Epithelial cell of esophagus (primary cell): ENCODE data around the gene CNDP1.

Experiments used
- DNase-seq: peaks from one replicate; pipeline ENCODE4 v3.0.0; 2010; ENCODE audit warnings: low read depth
- H3K4me3 ChIP-seq: 2 replicates; pipeline ENCODE4 v1.5.1; 2011; ENCODE audit warnings: mild to moderate bottlenecking, low read length, control low read depth
- TF ChIP-seq, protein P1 (sequence below): IDR thresholded peaks from 2 replicates; pipeline ENCODE4 v1.5.1; 2011; ENCODE audit warnings: low read depth, mild to moderate bottlenecking, low read length, control low read depth, inconsistent platforms; ENCODE audit not compliant: insufficient read depth; ENCODE audit errors: missing control alignments

The CNDP1 gene

DNA sequence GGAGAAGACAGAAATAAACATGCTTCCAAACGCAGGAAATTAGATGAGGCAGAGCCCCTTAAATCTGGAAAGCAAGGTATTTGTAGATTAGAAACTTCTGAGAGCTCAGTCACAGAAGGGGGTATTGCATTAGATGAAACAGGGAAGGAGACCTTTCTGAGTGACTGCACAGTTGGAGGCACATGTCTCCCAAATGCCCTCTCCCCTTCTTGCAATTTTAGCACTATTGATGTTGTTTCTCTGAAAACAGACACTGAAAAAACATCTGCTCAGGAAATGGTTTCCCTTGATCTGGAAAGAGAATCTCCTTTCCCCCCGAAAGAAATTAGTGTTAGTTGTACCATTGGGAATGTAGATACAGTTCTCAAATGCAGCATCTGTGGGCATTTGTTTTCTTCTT lies 96.9 kb downstream of the CNDP1 start:
- H3K4me3 ChIP-seq: no peak overlapping the region
- DNase-seq: no peak
- TF ChIP-seq, protein P1, sequence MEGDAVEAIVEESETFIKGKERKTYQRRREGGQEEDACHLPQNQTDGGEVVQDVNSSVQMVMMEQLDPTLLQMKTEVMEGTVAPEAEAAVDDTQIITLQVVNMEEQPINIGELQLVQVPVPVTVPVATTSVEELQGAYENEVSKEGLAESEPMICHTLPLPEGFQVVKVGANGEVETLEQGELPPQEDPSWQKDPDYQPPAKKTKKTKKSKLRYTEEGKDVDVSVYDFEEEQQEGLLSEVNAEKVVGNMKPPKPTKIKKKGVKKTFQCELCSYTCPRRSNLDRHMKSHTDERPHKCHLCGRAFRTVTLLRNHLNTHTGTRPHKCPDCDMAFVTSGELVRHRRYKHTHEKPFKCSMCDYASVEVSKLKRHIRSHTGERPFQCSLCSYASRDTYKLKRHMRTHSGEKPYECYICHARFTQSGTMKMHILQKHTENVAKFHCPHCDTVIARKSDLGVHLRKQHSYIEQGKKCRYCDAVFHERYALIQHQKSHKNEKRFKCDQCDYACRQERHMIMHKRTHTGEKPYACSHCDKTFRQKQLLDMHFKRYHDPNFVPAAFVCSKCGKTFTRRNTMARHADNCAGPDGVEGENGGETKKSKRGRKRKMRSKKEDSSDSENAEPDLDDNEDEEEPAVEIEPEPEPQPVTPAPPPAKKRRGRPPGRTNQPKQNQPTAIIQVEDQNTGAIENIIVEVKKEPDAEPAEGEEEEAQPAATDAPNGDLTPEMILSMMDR: no peak

DNA sequence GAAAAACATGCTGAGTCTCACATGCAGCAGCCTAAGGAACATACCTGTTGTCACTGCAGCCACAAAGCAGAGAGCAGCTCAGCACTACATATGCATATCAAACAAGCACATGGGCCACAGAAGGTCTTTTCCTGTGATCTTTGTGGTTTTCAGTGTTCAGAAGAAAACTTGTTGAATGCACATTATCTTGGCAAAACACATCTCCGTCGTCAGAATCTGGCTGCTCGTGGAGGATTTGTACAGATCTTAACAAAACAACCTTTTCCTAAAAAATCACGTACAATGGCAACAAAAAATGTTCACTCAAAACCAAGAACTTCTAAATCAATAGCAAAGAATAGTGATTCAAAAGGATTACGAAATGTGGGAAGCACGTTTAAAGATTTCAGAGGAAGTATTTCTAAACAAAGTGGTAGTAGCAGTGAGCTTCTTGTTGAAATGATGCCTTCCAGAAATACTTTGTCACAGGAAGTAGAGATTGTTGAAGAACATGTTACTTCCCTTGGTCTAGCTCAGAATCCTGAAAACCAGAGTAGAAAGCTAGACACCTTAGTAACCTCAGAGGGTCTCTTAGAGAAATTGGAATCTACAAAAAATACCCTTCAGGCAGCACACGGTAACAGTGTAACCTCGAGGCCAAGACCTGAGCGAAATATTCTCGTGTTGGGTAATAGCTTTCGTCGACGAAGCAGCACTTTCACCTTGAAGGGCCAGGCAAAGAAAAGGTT lies 97.5 kb downstream of the CNDP1 start:
- TF ChIP-seq, protein P1: no peak

DNA sequence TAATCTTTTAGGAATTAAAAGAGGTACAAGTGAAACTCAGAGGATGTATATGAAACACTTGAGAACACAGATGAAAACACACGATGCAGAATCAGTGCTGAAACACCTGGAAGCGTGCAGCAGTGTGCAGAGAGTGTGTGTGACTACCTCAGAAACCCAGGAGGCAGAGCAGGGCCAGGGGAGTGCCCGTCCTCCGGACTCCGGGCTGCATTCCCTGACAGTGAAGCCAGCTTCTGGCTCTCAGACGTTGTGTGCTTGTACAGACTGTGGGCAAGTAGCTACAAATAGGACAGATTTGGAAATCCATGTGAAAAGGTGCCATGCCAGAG lies 98.0 kb downstream of the CNDP1 start:
- no peak overlapping the region for H3K4me3 ChIP-seq
- TF ChIP-seq, protein P1: no peak
- DNase-seq: no peak

More for the DNA sequence above, 97.5 kb downstream of the CNDP1 start:
- peak; percentile 32 for DNase-seq
- H3K4me3 ChIP-seq: no peak overlapping the region

DNA sequence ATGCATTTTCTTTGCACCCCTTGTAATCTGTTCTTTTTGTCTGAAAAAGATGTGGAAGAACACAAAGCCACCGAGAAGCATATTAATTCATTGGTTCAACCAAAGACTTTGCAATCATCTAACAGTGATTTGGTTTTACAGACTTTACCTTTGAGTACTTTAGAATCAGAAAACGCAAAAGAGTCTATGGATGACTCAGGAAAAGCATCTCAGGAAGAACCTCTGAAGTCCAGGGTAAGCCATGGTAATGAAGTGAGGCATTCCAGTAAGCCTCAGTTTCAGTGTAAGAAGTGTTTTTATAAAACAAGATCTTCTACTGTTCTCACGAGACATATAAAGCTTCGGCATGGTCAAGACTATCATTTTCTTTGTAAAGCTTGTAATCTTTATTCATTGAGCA lies 98.6 kb downstream of the CNDP1 start:
- H3K4me3 ChIP-seq: no peak overlapping the region
- no peak for DNase-seq
- TF ChIP-seq, protein P1: no peak

DNA sequence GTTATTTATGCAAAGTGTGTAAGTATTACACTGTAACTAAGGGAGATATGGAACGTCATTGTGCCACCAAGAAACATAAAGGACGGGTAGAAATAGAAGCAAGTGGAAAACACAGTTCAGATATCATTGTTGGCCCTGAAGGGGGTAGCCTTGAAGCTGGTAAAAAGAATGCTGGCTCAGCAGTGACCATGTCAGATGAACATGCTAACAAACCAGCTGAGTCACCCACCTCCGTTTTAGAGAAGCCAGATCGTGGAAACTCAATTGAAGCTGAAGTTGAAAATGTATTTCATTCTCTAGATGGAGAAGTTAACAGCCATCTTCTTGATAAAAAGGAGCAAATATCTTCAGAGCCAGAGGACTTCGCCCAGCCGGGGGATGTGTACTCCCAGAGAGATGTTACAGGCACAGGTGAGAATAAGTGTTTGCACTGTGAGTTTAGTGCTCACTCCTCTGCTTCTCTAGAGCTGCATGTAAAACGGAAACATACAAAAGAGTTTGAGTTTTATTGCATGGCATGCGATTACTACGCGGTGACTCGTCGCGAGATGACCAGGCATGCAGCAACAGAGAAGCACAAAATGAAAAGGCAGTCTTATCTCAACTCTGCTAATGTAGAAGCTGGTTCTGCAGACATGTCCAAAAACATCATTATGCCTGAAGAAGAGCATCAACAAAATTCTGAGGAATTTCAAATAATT lies 99.5 kb downstream of the CNDP1 start:
- peak; percentile 65 for DNase-seq
- TF ChIP-seq, protein P1: no peak

DNA sequence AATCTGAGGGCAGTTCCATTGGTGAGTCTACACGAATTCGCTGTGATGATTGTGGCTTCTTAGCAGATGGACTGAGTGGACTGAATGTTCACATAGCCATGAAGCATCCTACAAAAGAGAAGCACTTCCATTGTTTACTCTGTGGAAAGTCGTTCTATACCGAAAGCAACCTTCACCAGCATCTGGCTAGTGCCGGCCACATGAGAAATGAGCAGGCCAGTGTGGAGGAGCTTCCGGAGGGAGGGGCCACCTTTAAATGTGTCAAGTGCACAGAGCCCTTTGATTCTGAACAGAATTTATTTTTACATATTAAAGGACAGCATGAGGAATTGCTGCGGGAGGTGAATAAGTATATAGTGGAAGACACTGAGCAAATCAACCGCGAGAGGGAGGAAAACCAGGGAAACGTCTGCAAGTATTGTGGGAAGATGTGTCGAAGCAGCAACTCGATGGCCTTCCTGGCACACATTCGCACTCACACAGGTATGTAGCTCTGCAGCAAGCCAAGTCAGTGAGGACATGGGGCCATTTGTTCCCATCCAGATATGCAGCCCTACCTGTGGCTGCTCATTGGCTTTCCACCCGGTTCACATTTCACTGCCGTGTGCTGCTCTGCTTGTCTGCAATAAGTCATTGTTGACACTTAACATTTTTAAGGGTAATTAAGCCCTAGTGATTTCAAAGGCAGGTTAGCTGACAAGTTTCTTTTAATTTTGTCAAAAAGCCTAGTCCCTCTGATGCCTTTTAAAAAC lies 101.1 kb downstream of the CNDP1 start:
- TF ChIP-seq, protein P1: no peak
- no peak overlapping the region for H3K4me3 ChIP-seq
- DNase-seq: no peak

More for the DNA sequence above, 99.5 kb downstream of the CNDP1 start:
- no peak overlapping the region for H3K4me3 ChIP-seq
